T-helper 17 cell (primary cell): ENCODE results near the gene CC2D1A. TPM values are rescaled to one million over a fixed set of nuclear protein-coding genes. Genes with fewer than 3 reads are reported as not detected.

Experiments
- ATAC-seq: fragments of 150-1000 bp; cut with Tn5 transposase; 2 replicates; pipeline ENCODE4 v1.10.0; 2021; ENCODE audit warnings: mild to moderate bottlenecking, moderate library complexity
- DNase-seq, 3 donors: peaks; one replicate each; pipeline versions ENCODE4 v3.0.0 to v3.0.0-alpha.2; 2020 to 2021
- H3K9me3 ChIP-seq: one replicate; pipeline ENCODE4 v1.7.0; 2013; ENCODE audit warnings: low read length, mild to moderate bottlenecking; ENCODE audit not compliant: control insufficient read depth, poor library complexity, severe bottlenecking
- H3K27ac Mint-ChIP-seq: one replicate; pipeline ENCODE4 v1.8.0; 2022; ENCODE audit warnings: mild to moderate bottlenecking, moderate library complexity, mixed read lengths
- H3K27me3 Mint-ChIP-seq: one replicate; pipeline ENCODE4 v1.8.0; 2022; ENCODE audit warnings: mixed read lengths
- H3K36me3 Mint-ChIP-seq: one replicate; pipeline ENCODE4 v1.8.0; 2022; ENCODE audit warnings: low read depth, mixed read lengths
- H3K4me1 Mint-ChIP-seq: one replicate; pipeline ENCODE4 v1.8.0; 2022; ENCODE audit warnings: mild to moderate bottlenecking, mixed read lengths
- H3K4me3 Mint-ChIP-seq: one replicate; pipeline ENCODE4 v1.8.0; 2022; ENCODE audit warnings: mild to moderate bottlenecking, moderate library complexity, mixed read lengths
- total RNA-seq, 4 donors: library from RNA in 2 of 4; stranded (reverse) in 2 of 4; gene quantifications; one replicate each; pipeline ENCODE4 v1.2.3 and lab custom pipeline; 2022 to 2026

Gene CC2D1A
- total RNA-seq, 2 donors from 2014 or later: 22.5 to 24.4 TPM

DNA sequence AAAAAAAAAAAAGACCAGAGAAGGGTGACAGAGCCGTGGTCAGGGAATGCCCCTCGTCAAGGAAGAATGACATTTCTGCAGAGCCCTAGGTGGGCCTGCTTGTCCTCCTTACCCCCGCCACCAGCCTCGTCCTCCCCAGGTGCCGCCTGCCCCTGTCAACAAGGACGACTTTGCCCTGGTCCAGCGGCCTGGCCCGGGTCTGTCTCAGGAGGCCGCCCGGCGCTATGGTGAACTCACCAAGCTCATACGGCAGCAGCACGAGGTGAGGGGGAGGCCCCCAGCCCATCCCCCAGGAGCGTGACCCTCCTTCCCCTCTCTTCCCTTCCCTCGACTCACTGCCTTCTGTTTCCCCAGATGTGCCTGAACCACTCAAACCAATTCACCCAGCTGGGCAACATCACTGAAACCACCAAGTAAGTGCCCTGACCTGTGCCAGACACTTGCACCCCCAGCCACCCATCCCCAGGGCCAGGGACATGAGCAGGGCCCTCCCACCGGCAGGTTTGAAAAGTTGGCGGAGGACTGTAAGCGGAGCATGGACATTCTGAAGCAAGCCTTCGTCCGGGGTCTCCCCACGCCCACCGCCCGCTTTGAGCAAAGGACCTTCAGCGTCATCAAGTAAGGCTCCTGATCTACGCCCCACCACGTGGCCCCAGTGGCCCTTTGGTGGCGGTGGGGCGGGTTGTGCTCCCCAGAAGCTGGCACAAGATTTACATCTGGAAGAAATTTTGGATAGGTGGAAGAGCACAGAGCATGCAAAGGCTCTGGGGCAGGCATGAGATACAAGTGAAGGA lies 17.4 kb downstream of the CC2D1A start:
- Mint-ChIP-seq H3K4me1 (peaks cover 9% of the 10 kb centered on the region), H3K27me3 (no peaks in the 10 kb centered on the region), H3K36me3 (peaks cover 7% of the 10 kb centered on the region), H3K27ac (no peak overlapping the region), H3K4me3 (no peak overlapping the region)
- DNase-seq (no peak), ATAC-seq (no peak)
- H3K9me3 ChIP-seq: no peaks in the 10 kb centered on the region

DNA sequence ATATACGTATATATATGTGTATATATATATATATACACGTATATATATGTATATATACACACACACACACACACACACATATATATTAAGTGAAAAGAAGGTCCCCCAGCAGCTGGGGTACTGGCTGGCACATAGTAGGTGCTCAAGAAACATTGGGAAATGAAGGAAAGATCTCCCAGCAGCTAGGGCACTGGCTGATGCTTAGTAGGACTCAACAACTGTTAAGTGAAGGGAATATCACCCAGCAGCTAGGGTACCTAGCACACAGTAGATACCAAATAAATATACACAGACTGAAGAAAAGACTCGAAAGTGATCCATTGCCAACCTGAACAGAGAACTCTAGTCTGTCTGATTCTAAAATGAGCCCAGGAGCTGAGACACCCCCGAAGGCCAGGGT lies 20.0 kb downstream of the CC2D1A start:
- peaks cover 9% of the 10 kb centered on the region for H3K4me1 Mint-ChIP-seq
- H3K9me3 ChIP-seq: no peaks in the 10 kb centered on the region
- ATAC-seq (no peak), DNase-seq (no peak)
- H3K27me3 Mint-ChIP-seq: no peaks in the 10 kb centered on the region
- H3K27ac Mint-ChIP-seq: peak overlapping the region; percentile 24
- no peak overlapping the region for H3K4me3 Mint-ChIP-seq
- H3K36me3 Mint-ChIP-seq: peaks cover 7% of the 10 kb centered on the region

DNA sequence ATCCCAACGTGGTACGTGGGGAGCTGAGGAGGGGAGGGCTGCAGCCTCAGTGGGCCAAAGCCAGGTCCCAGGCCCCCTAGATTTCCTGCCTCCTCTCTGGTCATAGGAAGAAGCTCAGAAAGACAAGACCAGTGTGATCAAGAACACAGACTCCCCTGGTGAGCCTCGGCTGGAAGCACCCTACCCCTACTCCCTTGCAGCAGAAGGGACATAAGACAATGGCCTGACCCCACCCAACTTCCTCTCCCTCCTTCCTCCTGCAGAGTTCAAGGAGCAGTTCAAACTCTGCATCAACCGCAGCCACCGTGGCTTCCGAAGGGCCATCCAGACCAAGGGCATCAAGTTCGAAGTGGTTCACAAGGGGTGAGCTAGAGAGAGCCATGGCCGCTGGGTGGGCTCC lies 20.7 kb downstream of the CC2D1A start:
- DNase-seq: no peak
- no peaks in the 10 kb centered on the region for H3K9me3 ChIP-seq
- Mint-ChIP-seq H3K36me3 (peaks cover 7% of the 10 kb centered on the region), H3K4me3 (no peak overlapping the region), H3K27ac (peak overlapping the region; percentile 24), H3K4me1 (peaks cover 9% of the 10 kb centered on the region), H3K27me3 (no peaks in the 10 kb centered on the region)
- ATAC-seq: no peak

DNA sequence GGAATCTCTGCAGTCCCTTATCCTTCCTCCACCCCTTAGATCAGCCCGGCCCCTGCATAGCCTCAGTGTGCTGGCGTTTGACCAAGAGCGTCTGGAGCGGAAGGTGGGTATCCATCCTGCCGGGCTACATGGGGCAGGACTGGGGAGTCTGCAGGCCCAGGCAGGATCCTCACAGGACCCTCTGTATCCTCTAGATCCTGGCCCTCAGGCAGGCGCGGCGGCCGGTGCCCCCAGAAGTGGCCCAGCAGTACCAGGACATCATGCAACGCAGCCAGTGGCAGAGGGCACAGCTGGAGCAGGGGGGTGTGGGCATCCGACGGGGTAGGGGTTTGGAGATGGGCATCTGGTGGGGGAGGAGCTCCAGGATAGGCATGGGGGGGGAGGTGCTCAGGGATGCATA lies 23.3 kb downstream of the CC2D1A start:
- H3K9me3 ChIP-seq: no peaks in the 10 kb centered on the region
- ATAC-seq: no peak
- Mint-ChIP-seq H3K36me3 (peaks cover 3% of the 10 kb centered on the region), H3K4me1 (peaks cover 14% of the 10 kb centered on the region), H3K4me3 (no peak overlapping the region), H3K27ac (no peak overlapping the region), H3K27me3 (peaks cover 9% of the 10 kb centered on the region)
- DNase-seq: no peak

DNA sequence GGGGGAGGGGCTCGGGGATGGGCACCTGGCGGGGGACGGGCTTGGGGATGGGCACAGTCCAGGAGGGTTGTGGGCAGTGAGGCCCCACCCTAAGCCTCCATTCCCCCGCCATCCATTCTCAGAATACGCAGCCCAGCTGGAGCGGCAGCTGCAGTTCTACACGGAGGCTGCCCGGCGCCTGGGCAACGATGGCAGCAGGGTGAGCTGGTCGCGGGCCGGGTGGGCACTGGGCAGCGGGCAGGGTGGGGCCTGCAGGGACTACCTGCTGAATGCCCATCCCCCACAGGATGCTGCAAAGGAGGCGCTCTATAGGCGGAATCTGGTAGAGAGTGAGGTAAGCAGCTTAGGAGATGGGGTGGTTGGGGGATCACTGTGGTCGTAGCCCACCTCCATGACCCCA lies 24.0 kb downstream of the CC2D1A start:
- H3K9me3 ChIP-seq: no peaks in the 10 kb centered on the region
- ATAC-seq: no peak
- Mint-ChIP-seq H3K4me1 (peaks cover 18% of the 10 kb centered on the region), H3K4me3 (no peak overlapping the region), H3K27ac (no peak overlapping the region), H3K27me3 (peaks cover 16% of the 10 kb centered on the region), H3K36me3 (peaks cover under 1% of the 10 kb centered on the region)
- DNase-seq: no peak

DNA sequence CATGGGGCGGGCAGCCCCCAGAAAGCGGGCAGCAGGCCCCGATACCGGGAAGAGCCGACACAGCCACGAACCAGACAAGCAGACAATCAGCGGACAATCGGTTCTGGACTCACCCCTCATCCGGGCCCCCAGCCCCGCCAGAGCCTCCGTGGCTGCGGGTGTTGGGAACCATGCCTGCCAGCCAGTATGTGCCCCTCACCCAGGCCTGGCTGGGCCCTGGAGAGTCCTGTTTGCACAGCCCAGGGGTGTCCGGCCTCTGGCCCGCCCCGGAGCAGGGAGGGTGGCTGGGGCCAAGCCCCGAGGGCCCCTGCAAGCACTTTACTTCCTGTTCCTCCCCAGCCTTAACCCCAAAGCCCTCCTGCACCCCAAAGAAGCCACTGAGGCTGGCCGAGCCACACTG lies 24.4 kb downstream of the CC2D1A start:
- ATAC-seq (no peak), DNase-seq (no peak)
- no peaks in the 10 kb centered on the region for H3K36me3 Mint-ChIP-seq
- H3K4me1 Mint-ChIP-seq: peaks cover 16% of the 10 kb centered on the region
- H3K27me3 Mint-ChIP-seq: peaks cover 19% of the 10 kb centered on the region
- no peaks in the 10 kb centered on the region for H3K9me3 ChIP-seq
- no peak overlapping the region for H3K27ac Mint-ChIP-seq
- no peak overlapping the region for H3K4me3 Mint-ChIP-seq

DNA sequence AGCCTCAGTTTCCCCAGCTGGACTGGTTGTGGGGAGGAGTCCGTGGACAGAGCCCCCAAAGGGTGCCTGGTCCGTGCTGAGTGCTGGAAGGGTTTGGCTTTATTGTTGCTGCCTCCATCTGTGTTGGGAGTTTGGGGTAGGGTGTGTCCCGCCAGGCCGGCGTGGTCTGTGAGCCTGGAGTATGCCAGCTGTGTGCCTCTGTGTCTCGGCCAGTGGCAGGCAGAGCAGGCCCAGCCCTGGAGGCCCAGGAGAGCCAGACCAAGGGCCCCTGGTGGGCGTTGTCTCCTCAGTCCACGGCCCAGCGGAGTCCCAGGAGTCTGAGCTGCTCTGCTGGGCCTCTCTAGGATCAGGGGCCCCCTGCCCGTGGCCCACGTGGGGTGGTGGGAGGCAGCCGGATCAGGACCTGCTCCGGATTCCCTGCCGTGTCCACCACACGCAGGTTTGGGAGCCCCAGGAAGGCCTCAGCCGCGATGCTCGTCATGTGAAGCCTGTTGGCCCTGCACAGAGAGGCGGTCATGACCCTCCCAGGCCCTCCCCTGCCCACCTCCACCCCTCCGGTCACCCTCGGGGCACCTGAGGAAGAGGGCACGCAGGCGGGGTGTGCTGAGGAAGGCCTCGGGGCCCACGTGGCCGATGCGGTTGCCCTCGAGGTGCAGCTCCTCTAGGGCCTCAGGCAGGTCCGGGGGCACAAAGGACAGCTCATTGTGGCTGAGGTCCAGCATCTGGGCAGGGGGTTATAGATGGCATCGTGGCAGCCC lies 25.6 kb downstream of the CC2D1A start:
- H3K27ac Mint-ChIP-seq: no peak overlapping the region
- DNase-seq: no peak
- no peak overlapping the region for H3K4me3 Mint-ChIP-seq
- peaks cover 15% of the 10 kb centered on the region for H3K4me1 Mint-ChIP-seq
- no peak for ATAC-seq
- no peaks in the 10 kb centered on the region for H3K36me3 Mint-ChIP-seq
- H3K27me3 Mint-ChIP-seq: peaks cover 19% of the 10 kb centered on the region
- no peaks in the 10 kb centered on the region for H3K9me3 ChIP-seq

DNA sequence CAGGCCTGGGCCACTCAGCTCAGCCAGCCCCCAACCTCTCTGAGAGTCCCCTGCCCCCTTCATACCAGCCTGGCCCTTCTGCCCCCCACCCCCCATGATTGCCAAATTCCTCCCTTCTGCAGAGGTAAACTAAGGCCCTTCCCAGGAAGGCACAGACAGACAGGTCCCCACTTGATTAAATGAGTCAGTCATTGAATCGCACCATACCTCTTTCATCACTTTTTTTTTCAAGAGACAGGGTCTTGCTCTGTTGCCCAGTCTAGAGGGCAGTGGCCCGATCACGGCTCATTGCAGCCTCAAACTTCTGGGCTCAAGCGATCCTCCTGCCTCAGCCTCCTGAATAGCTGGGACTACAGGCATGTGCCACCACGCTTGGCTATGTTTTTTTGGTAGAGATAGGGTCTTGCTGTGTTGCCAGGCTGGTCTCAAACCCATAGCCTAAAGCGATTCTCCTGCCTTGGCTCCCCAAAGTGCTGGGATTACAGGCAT lies 26.2 kb downstream of the CC2D1A start:
- ATAC-seq (no peak), DNase-seq (no peak)
- Mint-ChIP-seq H3K27me3 (peaks cover 19% of the 10 kb centered on the region), H3K36me3 (no peaks in the 10 kb centered on the region), H3K27ac (no peak overlapping the region), H3K4me1 (peaks cover 14% of the 10 kb centered on the region), H3K4me3 (no peak overlapping the region)
- H3K9me3 ChIP-seq: no peaks in the 10 kb centered on the region

DNA sequence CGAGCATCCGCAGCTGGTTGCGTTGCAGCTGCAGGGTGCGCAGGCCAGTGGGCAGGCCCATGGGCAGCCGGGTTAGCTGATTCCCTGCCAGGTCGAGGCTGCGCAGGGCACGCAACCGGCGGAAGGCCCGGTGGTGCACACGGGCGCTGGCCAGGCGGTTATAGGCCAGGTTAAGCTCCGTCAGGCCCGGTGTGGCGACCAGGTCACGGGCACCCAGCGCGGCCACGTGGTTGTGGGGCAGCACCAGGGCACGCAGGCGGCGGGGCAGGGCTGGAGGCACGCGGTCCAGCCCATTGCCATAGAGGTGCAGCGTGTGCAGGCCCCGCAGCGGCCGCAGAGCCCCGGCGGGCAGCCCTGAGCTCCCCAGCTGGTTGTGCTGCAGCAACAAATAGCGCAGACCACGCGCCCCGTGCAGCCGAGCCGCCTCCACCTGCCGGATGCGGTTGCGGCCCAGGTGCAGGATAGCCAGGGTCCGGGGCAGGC lies 27.0 kb downstream of the CC2D1A start:
- no peak for ATAC-seq
- Mint-ChIP-seq H3K4me3 (no peak overlapping the region), H3K27me3 (peaks cover 19% of the 10 kb centered on the region), H3K36me3 (peaks cover 2% of the 10 kb centered on the region), H3K4me1 (peaks cover 16% of the 10 kb centered on the region), H3K27ac (no peak overlapping the region)
- no peak for DNase-seq
- H3K9me3 ChIP-seq: no peaks in the 10 kb centered on the region

DNA sequence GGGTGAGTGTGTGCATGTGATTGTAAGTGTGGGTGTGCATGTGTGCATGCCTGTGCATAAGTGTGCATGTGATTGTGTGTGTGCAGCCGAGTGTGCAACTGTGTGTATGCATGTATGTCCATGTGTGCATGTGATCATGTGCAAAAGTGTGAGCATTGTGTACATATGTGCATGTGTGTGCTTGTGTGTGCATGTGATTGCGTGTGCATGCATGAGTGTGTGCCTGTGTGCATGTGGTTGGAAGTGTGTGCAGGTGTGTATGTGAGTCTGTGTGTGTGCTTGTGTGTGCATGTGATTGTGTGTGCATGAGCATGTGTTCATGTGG lies 28.7 kb downstream of the CC2D1A start:
- Mint-ChIP-seq H3K4me3 (no peak overlapping the region), H3K27me3 (peaks cover 19% of the 10 kb centered on the region), H3K36me3 (peaks cover 2% of the 10 kb centered on the region), H3K27ac (no peak overlapping the region), H3K4me1 (peaks cover 16% of the 10 kb centered on the region)
- no peaks in the 10 kb centered on the region for H3K9me3 ChIP-seq
- DNase-seq (no peak), ATAC-seq (no peak)

DNA sequence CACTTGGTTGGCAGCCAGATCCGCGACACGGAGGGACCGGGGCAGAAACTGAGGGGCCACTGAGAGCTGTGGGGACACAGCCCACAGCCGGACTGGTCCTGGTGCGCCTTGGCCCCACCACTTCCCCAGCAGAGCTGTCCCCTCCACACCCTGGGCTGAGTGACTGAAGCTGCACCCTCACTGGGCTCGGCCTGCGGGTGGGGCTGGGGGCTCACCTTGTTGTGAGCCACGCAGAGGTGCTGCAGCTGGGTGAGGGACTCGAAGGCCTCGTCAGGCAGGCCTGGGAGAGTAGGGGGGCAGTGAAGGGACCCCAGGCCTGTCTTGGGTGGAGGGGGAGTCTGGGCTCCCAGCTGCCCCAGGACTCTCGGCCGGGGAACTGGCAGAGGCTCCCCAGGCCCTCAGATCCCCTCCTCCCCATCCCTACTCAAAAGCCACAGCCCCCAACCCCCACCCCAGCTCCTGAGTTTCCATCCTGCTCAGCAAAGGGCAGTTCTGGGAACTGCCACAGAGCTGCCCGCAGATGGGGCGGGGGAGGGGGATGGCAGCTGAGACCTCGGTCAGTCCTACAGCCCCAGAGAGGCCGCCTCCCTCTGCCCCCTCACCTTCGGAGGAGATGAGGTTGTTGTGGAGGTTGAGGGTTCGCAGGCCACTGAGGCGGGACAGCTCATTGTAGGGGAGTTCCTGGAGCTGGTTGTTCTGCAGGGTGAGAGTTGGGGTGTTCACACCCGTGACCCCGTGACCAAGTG lies 29.9 kb downstream of the CC2D1A start:
- ATAC-seq: no peak
- Mint-ChIP-seq H3K4me1 (peaks cover 16% of the 10 kb centered on the region), H3K27me3 (peaks cover 19% of the 10 kb centered on the region), H3K4me3 (no peak overlapping the region), H3K27ac (no peak overlapping the region), H3K36me3 (peaks cover 2% of the 10 kb centered on the region)
- H3K9me3 ChIP-seq: no peaks in the 10 kb centered on the region
- no peak for DNase-seq

DNA sequence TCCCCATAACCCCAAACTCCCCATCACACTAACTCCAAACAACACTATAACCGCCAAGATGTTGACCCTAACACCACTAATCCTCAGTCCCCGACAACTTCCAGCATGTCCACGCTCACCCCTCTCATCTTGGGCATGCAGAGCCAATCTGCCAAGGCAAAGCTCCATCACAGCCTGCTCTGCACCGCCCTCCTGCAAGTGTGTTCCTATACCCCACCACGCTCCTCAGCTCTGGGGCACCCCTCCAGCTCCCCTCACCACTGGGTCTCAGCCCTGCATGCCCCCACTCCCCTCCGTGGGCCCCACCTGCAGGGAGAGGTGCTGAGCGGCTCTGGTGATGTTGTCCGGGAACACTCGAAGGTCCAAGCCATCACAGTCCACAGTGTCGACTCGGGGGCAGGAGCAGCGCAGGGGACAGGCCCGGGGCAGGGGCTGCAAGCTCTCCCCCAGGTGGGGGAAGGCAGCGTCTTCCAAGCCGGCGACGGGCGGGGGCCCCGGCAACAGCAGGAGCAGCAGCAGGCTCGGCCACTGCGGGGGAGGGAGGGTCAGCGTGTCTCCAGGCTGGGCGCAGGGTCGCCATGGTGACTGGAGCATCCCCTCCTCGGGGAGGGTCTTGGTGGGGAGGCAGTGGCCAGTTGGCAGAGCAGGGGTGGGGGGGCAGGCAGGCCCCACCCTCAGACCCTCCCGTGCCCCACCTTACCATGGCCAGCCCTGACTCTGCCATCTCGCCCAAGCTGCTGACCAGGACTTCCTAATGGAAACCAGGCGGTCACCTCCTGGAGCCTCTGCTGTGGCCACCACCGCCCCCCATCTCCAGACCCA lies 31.7 kb downstream of the CC2D1A start:
- Mint-ChIP-seq H3K27ac (no peak overlapping the region), H3K4me3 (no peak overlapping the region), H3K4me1 (peaks cover 16% of the 10 kb centered on the region), H3K36me3 (peaks cover 2% of the 10 kb centered on the region), H3K27me3 (peaks cover 19% of the 10 kb centered on the region)
- no peaks in the 10 kb centered on the region for H3K9me3 ChIP-seq
- DNase-seq (no peak), ATAC-seq (no peak)
